DMS 273 (cell line): ENCODE measurements around the gene FOXP1.

Experiments used
- DNase-seq: peaks from one replicate; lab custom pipeline; 2025; ENCODE audit not compliant: unreplicated experiment; lab: John Stamatoyannopoulos, UW

The FOXP1 gene

DNA sequence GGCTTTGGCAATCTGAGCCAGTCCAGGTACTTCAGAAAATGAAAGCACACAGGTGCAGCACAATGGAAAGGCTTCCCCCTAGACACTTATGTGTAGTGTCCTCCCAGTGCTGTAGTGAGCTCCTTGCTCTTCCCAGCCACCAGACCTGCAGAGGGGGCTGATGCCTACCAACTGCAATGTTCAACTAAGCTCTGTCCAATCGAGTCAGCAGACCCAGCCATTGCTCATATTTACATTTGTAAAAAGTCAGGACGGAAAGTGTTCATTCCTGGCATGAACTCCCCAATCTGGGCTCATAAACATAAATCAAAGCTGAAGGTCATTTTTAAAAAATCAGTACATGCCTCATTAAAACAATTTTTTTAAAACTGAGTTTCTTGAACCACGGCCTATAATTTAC lies 73.0 kb downstream of the FOXP1 start:
- no peak for DNase-seq

- no peak for DNase-seq
Observed at GRCh38 chr3:71509066-71509465, 74.5 kb downstream of the FOXP1 start.

- DNase-seq, result no peak
Observed at GRCh38 chr3:71505767-71506350, 77.7 kb downstream of the FOXP1 start.

GRCh38 chr3:71504250-71505036 lies 79.1 kb downstream of the FOXP1 start:
- DNase-seq, result no peak

GRCh38 chr3:71503525-71504249 lies 79.8 kb downstream of the FOXP1 start:
- DNase-seq, result no peak

- peak; percentile 11 for DNase-seq
Observed at GRCh38 chr3:71502066-71502625, 81.4 kb downstream of the FOXP1 start.

DNA sequence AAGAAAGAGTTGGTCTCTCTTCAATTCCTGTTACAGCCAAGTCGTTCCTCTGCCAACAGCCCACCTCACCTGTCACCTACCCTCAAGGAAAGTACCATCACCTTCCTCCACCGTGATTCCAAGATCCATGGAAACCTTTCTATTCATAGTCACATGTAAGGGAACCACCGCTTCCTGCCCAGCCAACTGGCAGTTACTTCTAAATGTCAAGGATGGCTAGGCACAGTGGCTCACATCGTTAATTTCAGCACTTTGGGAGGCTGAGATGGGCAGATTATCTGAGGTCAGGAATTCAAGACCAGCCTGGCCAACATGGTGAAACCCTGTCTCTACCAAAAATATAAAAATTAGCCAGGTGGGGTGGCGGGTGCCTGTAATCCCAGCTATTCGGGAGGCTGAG lies 82.8 kb downstream of the FOXP1 start:
- DNase-seq, result no peak

- no peak for DNase-seq
Observed at GRCh38 chr3:71499227-71499876, 84.2 kb downstream of the FOXP1 start.

DNA sequence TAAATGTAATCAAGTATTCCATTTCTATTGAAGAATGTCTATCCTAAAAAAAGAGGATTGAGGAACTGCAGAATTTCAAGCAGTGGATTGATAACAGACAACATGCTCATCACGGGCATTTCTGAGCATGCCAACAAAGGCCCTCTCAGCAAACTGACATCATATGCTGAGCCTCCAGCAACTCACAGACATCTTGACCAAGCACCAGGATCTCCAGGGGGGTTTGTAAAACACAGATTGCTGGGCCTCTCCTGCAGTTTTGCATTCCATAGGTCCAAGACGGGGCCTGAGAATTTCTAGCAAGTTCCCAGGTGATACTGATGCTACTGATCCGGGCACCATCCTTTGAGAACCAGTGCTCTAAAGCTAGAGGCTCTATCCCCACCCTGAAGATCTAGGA lies 85.0 kb downstream of the FOXP1 start:
- no peak for DNase-seq

- no peak for DNase-seq
Observed at GRCh38 chr3:71497971-71498444, 85.5 kb downstream of the FOXP1 start.

- DNase-seq, result no peak
Observed at GRCh38 chr3:71497367-71497897, 86.1 kb downstream of the FOXP1 start.

DNA sequence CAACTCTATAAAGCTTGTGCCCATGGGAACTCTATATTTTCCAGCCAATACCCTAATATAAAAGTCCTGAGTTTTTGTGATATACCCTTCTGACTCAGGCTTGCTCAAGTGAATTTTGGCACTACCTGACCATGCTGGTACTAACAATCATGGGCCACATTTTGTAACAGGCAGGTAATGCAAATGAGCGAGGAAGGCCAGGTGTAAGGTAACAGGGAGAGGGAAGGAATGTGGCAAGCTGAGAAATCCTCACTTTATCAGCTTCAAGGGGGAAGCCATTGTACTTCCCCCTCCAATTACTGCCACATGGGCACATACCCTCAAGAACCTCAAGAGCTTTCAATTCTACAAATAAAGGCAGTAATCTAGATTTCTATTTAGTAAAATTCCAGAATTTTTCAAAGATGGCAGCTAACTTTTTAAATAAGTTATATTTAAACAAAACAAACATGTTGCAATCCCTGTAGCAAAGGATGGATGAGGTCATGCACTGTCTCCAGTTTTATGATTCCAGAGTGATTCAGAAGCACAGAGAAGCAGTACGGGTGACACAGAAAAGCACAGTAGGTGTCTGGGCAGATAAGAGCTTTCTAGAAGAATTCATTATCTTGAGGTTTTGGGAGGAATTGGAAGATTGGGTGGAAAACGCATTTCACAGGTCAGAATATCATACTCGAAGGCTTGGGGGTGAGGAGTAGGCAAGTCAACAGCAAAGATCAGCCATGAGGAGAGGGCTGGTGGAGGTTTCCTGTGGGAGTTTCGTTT lies 87.6 kb downstream of the FOXP1 start:
- no peak for DNase-seq

DNA sequence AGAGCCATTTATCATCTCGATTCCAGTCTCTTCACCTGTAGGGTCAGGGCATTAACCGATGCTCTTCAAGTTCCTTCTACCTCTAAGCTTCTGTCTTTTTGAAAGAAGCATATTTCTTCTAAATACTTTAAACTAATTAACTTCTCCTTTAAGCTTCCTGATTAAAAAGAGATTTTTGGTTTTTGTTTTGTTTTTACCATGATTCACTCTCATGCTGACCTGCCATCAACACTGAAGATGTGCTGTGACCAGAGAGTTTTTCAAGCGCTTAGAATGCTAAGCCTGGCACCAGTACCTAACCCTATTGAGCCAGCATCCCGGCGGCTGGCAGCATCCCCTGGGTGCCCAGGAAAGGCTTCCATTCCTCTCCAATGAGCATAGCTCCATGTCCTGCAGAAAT lies 89.3 kb downstream of the FOXP1 start:
- DNase-seq, result no peak

DNA sequence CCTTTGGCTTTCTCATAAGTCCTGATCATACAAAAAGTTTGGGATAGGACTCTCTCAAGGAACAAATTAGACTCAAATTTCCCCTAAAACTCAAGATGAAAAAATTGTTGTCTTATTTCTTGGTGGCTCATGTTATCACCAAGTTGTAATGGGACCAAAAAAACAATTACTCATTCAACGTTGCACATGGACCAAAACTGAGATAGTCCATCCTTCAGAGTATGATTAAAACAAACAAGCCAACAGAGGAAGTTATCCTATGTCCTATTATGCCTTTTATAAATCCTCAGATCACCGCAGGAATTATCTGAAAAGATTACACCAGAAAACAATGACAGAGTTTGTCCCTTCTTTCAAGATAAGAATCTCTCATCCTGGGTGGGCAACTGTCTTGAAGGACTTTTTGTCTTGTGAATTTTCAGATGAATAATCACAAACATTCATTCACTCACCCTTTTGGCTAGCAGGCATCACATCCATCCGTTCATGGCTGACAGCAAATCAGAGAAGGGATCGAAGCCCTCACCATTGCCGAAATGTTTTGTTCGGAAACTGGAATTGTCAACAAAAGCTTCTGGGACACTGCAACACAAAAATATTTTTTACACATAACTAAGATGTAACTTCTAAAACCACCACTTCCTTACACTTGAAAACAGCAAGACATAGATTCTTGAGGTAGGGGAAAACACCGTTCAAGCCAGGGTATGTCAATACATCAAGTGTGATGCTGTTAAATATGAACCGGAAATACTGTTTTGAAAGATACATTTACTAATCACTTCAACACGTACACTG lies 90.4 kb downstream of the FOXP1 start:
- no peak for DNase-seq

DNA sequence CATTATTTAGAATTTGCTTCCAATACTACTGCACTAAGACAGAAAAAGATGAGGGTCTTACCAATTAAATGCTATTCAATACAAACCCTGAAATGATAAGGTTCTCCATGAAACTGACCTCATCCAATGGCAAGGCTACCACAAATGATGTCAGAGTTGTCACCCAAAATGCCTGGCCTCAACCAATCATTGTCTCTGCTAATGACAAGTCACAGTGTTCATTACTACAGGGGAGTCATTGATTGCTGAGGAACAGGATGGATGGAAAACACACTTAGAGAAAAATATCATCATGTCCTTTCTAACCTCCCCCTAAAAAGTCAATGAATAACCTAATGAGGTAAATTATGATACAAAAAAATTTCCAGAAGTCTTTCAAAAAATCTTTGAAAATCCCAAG lies 91.0 kb downstream of the FOXP1 start:
- DNase-seq, result peak; percentile 3

DNA sequence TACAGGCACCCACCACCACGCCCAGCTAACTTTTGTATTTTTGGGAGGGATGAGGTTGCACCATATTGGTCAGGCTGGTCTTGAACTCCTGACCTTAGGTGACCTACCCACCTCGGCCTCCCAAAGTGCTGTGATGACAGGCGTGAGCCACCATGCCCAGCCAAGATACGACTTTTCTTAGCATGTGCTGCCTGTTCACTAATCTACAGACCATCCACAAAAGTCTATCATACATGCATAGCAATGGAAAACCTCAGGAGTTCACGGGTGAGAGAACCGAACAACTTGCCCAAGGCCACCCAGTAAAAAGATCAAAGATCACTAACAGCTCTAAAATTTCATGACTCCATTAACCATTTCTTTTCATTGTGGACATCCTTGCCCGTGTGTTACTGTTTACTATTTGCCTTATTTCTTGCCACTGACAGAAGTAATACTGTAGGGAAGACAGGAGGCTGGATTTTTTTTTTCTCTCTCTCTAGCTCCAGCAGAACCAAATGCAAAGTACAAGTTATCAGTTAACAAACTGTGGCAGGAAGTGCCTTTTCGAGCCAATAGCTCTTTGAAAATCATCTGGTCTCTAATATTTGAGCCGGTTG lies 92.3 kb downstream of the FOXP1 start:
- peak; percentile 2 for DNase-seq

- no peak for DNase-seq
Observed at GRCh38 chr3:71490692-71491091, 92.8 kb downstream of the FOXP1 start.

DNA sequence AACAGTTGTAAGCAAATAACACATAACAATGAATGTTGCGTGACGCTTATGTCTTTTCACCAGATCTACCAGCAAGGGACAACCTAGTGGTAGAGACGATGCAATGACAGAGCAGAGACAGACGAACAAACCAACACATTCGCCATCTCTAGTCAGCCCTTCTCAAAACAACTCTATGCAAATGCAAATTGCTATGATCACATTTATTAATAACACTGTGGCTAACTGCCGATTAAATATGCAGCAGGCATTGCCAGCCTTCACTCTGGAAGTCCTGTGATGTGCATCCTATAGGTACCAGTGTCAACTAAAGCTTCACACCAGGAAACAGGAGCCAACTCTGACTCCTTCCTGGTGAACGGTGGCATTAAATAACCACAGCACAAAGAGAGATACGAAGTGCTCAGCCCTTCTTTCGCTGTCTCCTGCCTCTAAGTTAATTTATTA lies 94.2 kb downstream of the FOXP1 start:
- no peak for DNase-seq

GRCh38 chr3:71488882-71489281 lies 94.6 kb downstream of the FOXP1 start:
- DNase-seq, result peak; percentile 47
